Immature natural killer cell (primary cell): ENCODE results near the gene TNFAIP2. TPM values are rescaled to one million over a fixed set of nuclear protein-coding genes. Genes with fewer than 3 reads are reported as not detected.
"Not testable (repeated sequence)": the region's sequence is repeated elsewhere in the genome, so short reads cannot be mapped to it uniquely, and the experiment has no call there.

Experiments
- DNase-seq, 3 donors: peaks; one replicate each; pipeline ENCODE4 v3.0.0; 2022; ENCODE audit warnings: mixed read lengths in 1 of 3
- H3K27ac Mint-ChIP-seq, 6 donors: one replicate each; pipeline ENCODE4 v1.8.0; 2020; ENCODE audit warnings: mixed read lengths in 6 of 6, mild to moderate bottlenecking in 5 of 6, inconsistent platforms in 4 of 6, moderate library complexity in 3 of 6
- H3K27me3 Mint-ChIP-seq, 3 donors: one replicate each; pipeline ENCODE4 v1.8.0; 2020 to 2021; ENCODE audit warnings: low read depth in 3 of 3, mild to moderate bottlenecking in 3 of 3, mixed read lengths in 3 of 3, moderate library complexity in 3 of 3, inconsistent platforms in 1 of 3
- H3K36me3 Mint-ChIP-seq, 3 donors: one replicate each; pipeline ENCODE4 v1.8.0; 2020; ENCODE audit warnings: mixed read lengths in 3 of 3, inconsistent platforms in 2 of 3, mild to moderate bottlenecking in 2 of 3
- H3K4me1 Mint-ChIP-seq, 2 donors: one replicate each; pipeline ENCODE4 v1.8.0; 2020; ENCODE audit warnings: inconsistent platforms in 2 of 2, mild to moderate bottlenecking in 2 of 2, mixed read lengths in 2 of 2, moderate library complexity in 1 of 2
- H3K4me3 Mint-ChIP-seq, 5 donors: one replicate each; pipeline ENCODE4 v1.8.0; 2020; ENCODE audit warnings: mild to moderate bottlenecking in 5 of 5, mixed read lengths in 5 of 5, inconsistent platforms in 3 of 5, moderate library complexity in 3 of 5
- H3K9me3 Mint-ChIP-seq, 6 donors: one replicate each; pipeline ENCODE4 v1.8.0; 2020; ENCODE audit warnings: mild to moderate bottlenecking in 6 of 6, mixed read lengths in 6 of 6, inconsistent platforms in 4 of 6, moderate library complexity in 3 of 6
- polyA plus RNA-seq, 3 donors: library from polyadenylated mRNA; unstranded; fragments of 300-500 nt; fragmentation: Illumina TruSeq; gene quantifications; one replicate each; pipeline ENCODE4 v1.2.3, GENCODE V29; 2021

TNFAIP2 gene
- polyA plus RNA-seq, 3 donors from 2014 or later, result 0.20 to 1.4 (median 0.91) TPM

- H3K27ac Mint-ChIP-seq, result no peak overlapping the region
- H3K36me3 Mint-ChIP-seq, result no peaks in the 10 kb centered on the region
- no peak overlapping the region for H3K4me3 Mint-ChIP-seq
- H3K9me3 Mint-ChIP-seq, result no peaks in the 10 kb centered on the region
- H3K27me3 Mint-ChIP-seq, result peaks cover 0 to 2% (median 1%) of the 10 kb centered on the region in 3 donors
- peaks cover 0 to 4% of the 10 kb centered on the region in 2 donors for H3K4me1 Mint-ChIP-seq
- no peak for DNase-seq
Observed at GRCh38 chr14:103146141-103146709, 23.0 kb downstream of the TNFAIP2 start.

GRCh38 chr14:103149351-103150237 lies 26.3 kb downstream of the TNFAIP2 start:
- no peak overlapping the region for H3K27ac Mint-ChIP-seq
- H3K27me3 Mint-ChIP-seq, result no peaks in the 10 kb centered on the region
- no peaks in the 10 kb centered on the region for H3K4me1 Mint-ChIP-seq
- no peaks in the 10 kb centered on the region for H3K9me3 Mint-ChIP-seq
- no peak for DNase-seq
- no peaks in the 10 kb centered on the region for H3K36me3 Mint-ChIP-seq
- H3K4me3 Mint-ChIP-seq, result no peak overlapping the region

GRCh38 chr14:103151270-103151945 lies 28.1 kb downstream of the TNFAIP2 start:
- Mint-ChIP-seq H3K36me3 (no peaks in the 10 kb centered on the region), H3K27ac (no peak overlapping the region), H3K27me3 (no peaks in the 10 kb centered on the region), H3K4me3 (no peak overlapping the region), H3K4me1 (no peaks in the 10 kb centered on the region), H3K9me3 (no peaks in the 10 kb centered on the region)
- no peak for DNase-seq

GRCh38 chr14:103155010-103155409 lies 31.7 kb downstream of the TNFAIP2 start:
- Mint-ChIP-seq H3K4me1 (no peaks in the 10 kb centered on the region), H3K4me3 (no peak overlapping the region), H3K27ac (no peak overlapping the region), H3K27me3 (no peaks in the 10 kb centered on the region), H3K36me3 (no peaks in the 10 kb centered on the region), H3K9me3 (no peaks in the 10 kb centered on the region)
- DNase-seq, result no peak

- H3K9me3 Mint-ChIP-seq, H3K27me3 Mint-ChIP-seq, H3K4me3 Mint-ChIP-seq: not testable (repeated sequence)
Observed at GRCh38 chr14:103155416-103155815, 32.2 kb downstream of the TNFAIP2 start.

GRCh38 chr14:103155826-103156394 lies 32.6 kb downstream of the TNFAIP2 start:
- Mint-ChIP-seq H3K4me3 (no peak overlapping the region), H3K27me3 (no peaks in the 10 kb centered on the region), H3K27ac (no peak overlapping the region), H3K36me3 (no peaks in the 10 kb centered on the region), H3K9me3 (no peaks in the 10 kb centered on the region), H3K4me1 (no peaks in the 10 kb centered on the region)
- DNase-seq, result no peak

More at GRCh38 chr14:103155416-103155815, 32.2 kb downstream of the TNFAIP2 start:
- DNase-seq, H3K4me1 Mint-ChIP-seq, H3K27ac Mint-ChIP-seq, H3K36me3 Mint-ChIP-seq: not testable (repeated sequence)

GRCh38 chr14:103156651-103157378 lies 33.6 kb downstream of the TNFAIP2 start:
- no peaks in the 10 kb centered on the region for H3K36me3 Mint-ChIP-seq
- H3K27ac Mint-ChIP-seq, result no peak overlapping the region
- no peaks in the 10 kb centered on the region for H3K9me3 Mint-ChIP-seq
- H3K4me1 Mint-ChIP-seq, result no peaks in the 10 kb centered on the region
- no peak overlapping the region for H3K4me3 Mint-ChIP-seq
- no peaks in the 10 kb centered on the region for H3K27me3 Mint-ChIP-seq
- DNase-seq, result no peak

- no peak overlapping the region for H3K27ac Mint-ChIP-seq
- no peaks in the 10 kb centered on the region for H3K27me3 Mint-ChIP-seq
- H3K9me3 Mint-ChIP-seq, result no peaks in the 10 kb centered on the region
- DNase-seq, result no peak
- no peaks in the 10 kb centered on the region for H3K36me3 Mint-ChIP-seq
- H3K4me3 Mint-ChIP-seq, result no peak overlapping the region
- H3K4me1 Mint-ChIP-seq, result no peaks in the 10 kb centered on the region
Observed at GRCh38 chr14:103157969-103158368, 34.7 kb downstream of the TNFAIP2 start.

- no peaks in the 10 kb centered on the region for H3K9me3 Mint-ChIP-seq
Observed at GRCh38 chr14:103158688-103159087, 35.4 kb downstream of the TNFAIP2 start.

GRCh38 chr14:103160321-103161053 lies 37.2 kb downstream of the TNFAIP2 start:
- Mint-ChIP-seq H3K27me3 (peaks cover 0 to 3% (median 2%) of the 10 kb centered on the region in 3 donors), H3K4me1 (no peaks in the 10 kb centered on the region), H3K36me3 (no peaks in the 10 kb centered on the region), H3K9me3 (no peaks in the 10 kb centered on the region), H3K4me3 (no peak overlapping the region), H3K27ac (no peak overlapping the region)
- DNase-seq, result no peak

More at GRCh38 chr14:103158688-103159087, 35.4 kb downstream of the TNFAIP2 start:
- no peak for DNase-seq
- Mint-ChIP-seq H3K36me3 (no peaks in the 10 kb centered on the region), H3K4me3 (no peak overlapping the region), H3K27me3 (no peaks in the 10 kb centered on the region), H3K4me1 (no peaks in the 10 kb centered on the region), H3K27ac (no peak overlapping the region)

GRCh38 chr14:103161054-103161397 lies 37.8 kb downstream of the TNFAIP2 start:
- H3K4me1 Mint-ChIP-seq, result no peaks in the 10 kb centered on the region
- no peak overlapping the region for H3K27ac Mint-ChIP-seq
- no peak overlapping the region for H3K4me3 Mint-ChIP-seq
- DNase-seq, result no peak
- peaks cover 0 to 3% (median 2%) of the 10 kb centered on the region in 3 donors for H3K27me3 Mint-ChIP-seq
- H3K9me3 Mint-ChIP-seq, result no peaks in the 10 kb centered on the region
- no peaks in the 10 kb centered on the region for H3K36me3 Mint-ChIP-seq

- Mint-ChIP-seq H3K27ac (no peak overlapping the region), H3K4me3 (no peak overlapping the region), H3K36me3 (no peaks in the 10 kb centered on the region), H3K9me3 (peaks cover 0 to 4% (median 0%) of the 10 kb centered on the region in 6 donors), H3K27me3 (peaks cover 0 to 3% (median 2%) of the 10 kb centered on the region in 3 donors), H3K4me1 (no peaks in the 10 kb centered on the region)
- no peak for DNase-seq
Observed at GRCh38 chr14:103163199-103163598, 39.9 kb downstream of the TNFAIP2 start.

GRCh38 chr14:103164006-103164405 lies 40.7 kb downstream of the TNFAIP2 start:
- peaks cover 0 to 11% (median 0%) of the 10 kb centered on the region in 6 donors for H3K9me3 Mint-ChIP-seq
- no peak overlapping the region for H3K27ac Mint-ChIP-seq
- no peak overlapping the region for H3K4me3 Mint-ChIP-seq
- no peak for DNase-seq
- no peaks in the 10 kb centered on the region for H3K36me3 Mint-ChIP-seq
- no peaks in the 10 kb centered on the region for H3K4me1 Mint-ChIP-seq
- peaks cover 0 to 3% (median 2%) of the 10 kb centered on the region in 3 donors for H3K27me3 Mint-ChIP-seq
